M059J (cell line): ENCODE data around the gene MYO1G. TPM values are rescaled to one million over a fixed set of nuclear protein-coding genes. Genes with fewer than 3 reads are reported as not detected.
"Not testable (repeated sequence)": the region's sequence is repeated elsewhere in the genome, so short reads cannot be mapped to it uniquely, and the experiment has no call there.

Experiments
- DNase-seq: peaks from one replicate; pipeline ENCODE4 v3.0.0-alpha.2; 2012; ENCODE audit warnings: low read depth
- total RNA-seq: library from RNA; depleted of rRNA; stranded (reverse); fragments of >200 nt; shearing (Covaris generic); gene quantifications from 2 replicates; pipeline ENCODE4 v1.2.3, GENCODE V29; 2014; rRNA removed

The MYO1G gene
- total RNA-seq, 1 experiment from 2014 or later, result not detected

GRCh38 chr7:44944821-44945220 lies 34.0 kb downstream of the MYO1G start:
- no peak for DNase-seq

- no peak for DNase-seq
These were observed 35.2 kb downstream of the MYO1G start for GRCh38 chr7:44943631-44944030.

GRCh38 chr7:44937426-44937825 lies 41.4 kb downstream of the MYO1G start:
- no peak for DNase-seq

GRCh38 chr7:44936322-44936721 lies 42.5 kb downstream of the MYO1G start:
- DNase-seq, result no peak

DNA sequence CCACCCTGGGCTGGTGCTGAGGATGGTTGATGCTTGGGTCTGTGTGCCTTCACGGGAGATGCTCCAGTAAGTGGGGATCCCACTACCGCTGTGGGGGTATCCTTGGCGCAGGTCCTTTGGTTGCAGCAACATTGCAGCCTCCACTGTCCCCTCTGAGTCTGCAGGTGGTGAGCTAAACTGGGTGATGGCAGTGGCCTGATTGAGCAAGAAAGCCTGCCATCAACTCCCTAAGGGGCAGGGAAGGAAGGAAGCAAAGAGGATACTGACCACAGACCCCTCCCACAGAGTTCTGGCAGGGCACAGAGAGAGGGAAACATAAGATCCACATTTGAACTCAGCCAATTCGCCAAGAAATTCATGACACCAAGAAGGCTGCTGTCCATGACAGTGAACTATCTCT lies 43.2 kb downstream of the MYO1G start:
- DNase-seq, result no peak

- no peak for DNase-seq
These were observed 43.8 kb downstream of the MYO1G start for GRCh38 chr7:44935016-44935415.

DNA sequence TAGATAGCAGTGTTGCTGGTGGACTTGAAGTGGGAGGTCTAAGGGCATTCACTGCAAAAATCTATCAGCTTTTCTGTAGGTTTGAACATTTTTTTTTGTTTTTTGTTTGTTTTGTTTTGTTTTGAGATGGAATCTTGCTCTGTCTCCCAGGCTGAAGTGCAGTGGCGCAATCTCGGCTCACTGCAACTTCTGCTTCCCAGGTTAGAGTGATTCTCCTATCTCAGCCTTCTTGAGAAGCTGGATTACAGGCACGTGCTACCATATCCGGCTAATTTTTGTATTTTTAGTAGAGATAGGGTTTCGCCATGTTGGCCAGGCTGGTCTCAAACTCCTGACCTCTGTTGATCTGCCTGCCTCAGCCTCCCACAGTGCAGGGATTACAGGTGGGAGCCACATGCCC lies 44.3 kb downstream of the MYO1G start:
- DNase-seq, result not testable (repeated sequence)

GRCh38 chr7:44930921-44931320 lies 47.9 kb downstream of the MYO1G start:
- no peak for DNase-seq

GRCh38 chr7:44922351-44922694 lies 56.5 kb downstream of the MYO1G start:
- no peak for DNase-seq

- DNase-seq, result peak; percentile 59
These were observed 57.0 kb downstream of the MYO1G start for GRCh38 chr7:44921607-44922350.

GRCh38 chr7:44920119-44920518 lies 58.7 kb downstream of the MYO1G start:
- DNase-seq, result no peak

- no peak for DNase-seq
These were observed 60.8 kb downstream of the MYO1G start for GRCh38 chr7:44918029-44918428.

- DNase-seq, result no peak
These were observed 61.4 kb downstream of the MYO1G start for GRCh38 chr7:44917465-44917864.

DNA sequence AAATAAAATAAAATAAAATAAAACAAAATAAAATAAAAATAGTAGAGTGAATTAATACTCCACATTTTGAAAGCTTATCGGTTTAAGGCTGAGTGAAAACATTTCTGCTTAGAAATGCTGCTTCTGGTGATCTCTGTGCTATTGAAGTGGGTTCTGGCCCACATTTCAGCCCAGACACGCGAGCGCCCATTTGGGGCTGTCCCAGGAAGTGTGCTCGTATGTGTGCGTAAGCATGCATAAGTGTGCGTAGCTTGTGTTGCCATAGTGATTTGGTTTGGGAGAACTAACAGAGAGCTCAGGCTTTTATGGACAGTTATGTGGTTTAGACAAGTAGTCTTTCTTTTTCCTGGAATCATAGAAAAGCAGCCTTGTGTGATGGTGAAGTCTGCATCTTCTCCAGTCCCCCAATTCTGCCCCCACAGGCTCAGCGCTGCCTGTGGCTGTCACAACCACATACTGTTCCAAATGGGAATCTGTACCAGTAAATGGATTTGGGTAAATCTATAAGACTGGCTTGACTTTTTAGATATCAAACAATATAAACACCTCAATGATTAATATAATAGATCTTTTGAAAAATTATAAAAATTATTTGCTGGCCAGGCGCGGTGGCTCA lies 63.7 kb downstream of the MYO1G start:
- DNase-seq, result peak; percentile 13

DNA sequence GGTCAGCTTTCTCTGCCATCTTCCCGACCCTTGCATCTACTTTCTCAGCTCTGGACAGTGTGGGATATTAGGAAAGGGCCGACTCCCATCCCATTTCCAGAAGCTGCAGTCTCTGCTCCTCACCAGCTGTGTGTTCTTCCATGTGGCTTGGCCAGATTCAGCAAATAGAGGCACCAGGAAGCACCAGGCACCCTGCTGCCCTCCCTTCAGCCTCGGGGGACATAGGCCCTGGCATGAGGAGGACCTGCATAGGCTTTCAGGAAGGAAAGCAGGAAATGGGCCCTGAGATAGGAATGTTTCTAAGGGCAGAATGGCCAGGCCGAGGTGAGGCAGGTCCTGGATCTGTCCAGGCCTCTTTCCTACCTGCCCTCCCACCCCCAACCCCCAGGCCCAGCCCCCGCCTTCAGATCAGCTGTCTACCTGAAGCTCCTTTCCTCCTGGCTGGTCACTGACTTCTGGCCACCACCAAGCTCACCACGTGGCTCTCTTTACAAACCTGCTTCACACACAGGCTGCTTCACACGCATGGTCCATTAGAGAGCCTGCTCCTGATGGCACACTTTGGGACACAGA lies 66.0 kb downstream of the MYO1G start:
- peak; percentile 10 for DNase-seq

Other genes with a start within 250 kb of the MYO1G start
- gene ZMIZ2, start 230.2 kb downstream of the MYO1G start, total RNA-seq, result 6.2 and 11.4 TPM in 2 replicates
- 4,190 and 5,216 TPM in 2 replicates for gene PPIA, start 182.3 kb downstream of the MYO1G start, total RNA-seq
- 502 and 524 TPM in 2 replicates for gene H2AZ2, start 130.9 kb downstream of the MYO1G start, total RNA-seq
- 16.4 and 30.5 TPM in 2 replicates for gene PURB, start 93.5 kb downstream of the MYO1G start, total RNA-seq
- gene CCM2, start 21.2 kb upstream of the MYO1G start, total RNA-seq, result 44.4 and 71.1 TPM in 2 replicates
- 0.54 and 3.2 TPM in 2 replicates for gene NACAD, start 110.0 kb upstream of the MYO1G start, total RNA-seq
- gene TBRG4, start 132.7 kb upstream of the MYO1G start, total RNA-seq, result 55.3 and 66.6 TPM in 2 replicates
- gene RAMP3, start 178.8 kb upstream of the MYO1G start, total RNA-seq, result 0.66 and 1.7 TPM in 2 replicates